ENCODE measurements around the gene GON4L.
"Not testable (repeated sequence)": the region's sequence is repeated elsewhere in the genome, so short reads cannot be mapped to it uniquely, and the experiment has no call there.

The GON4L gene, protein sequence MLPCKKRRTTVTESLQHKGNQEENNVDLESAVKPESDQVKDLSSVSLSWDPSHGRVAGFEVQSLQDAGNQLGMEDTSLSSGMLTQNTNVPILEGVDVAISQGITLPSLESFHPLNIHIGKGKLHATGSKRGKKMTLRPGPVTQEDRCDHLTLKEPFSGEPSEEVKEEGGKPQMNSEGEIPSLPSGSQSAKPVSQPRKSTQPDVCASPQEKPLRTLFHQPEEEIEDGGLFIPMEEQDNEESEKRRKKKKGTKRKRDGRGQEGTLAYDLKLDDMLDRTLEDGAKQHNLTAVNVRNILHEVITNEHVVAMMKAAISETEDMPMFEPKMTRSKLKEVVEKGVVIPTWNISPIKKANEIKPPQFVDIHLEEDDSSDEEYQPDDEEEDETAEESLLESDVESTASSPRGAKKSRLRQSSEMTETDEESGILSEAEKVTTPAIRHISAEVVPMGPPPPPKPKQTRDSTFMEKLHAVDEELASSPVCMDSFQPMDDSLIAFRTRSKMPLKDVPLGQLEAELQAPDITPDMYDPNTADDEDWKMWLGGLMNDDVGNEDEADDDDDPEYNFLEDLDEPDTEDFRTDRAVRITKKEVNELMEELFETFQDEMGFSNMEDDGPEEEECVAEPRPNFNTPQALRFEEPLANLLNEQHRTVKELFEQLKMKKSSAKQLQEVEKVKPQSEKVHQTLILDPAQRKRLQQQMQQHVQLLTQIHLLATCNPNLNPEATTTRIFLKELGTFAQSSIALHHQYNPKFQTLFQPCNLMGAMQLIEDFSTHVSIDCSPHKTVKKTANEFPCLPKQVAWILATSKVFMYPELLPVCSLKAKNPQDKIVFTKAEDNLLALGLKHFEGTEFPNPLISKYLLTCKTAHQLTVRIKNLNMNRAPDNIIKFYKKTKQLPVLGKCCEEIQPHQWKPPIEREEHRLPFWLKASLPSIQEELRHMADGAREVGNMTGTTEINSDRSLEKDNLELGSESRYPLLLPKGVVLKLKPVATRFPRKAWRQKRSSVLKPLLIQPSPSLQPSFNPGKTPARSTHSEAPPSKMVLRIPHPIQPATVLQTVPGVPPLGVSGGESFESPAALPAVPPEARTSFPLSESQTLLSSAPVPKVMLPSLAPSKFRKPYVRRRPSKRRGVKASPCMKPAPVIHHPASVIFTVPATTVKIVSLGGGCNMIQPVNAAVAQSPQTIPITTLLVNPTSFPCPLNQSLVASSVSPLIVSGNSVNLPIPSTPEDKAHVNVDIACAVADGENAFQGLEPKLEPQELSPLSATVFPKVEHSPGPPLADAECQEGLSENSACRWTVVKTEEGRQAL (N-terminal part only)

DNA sequence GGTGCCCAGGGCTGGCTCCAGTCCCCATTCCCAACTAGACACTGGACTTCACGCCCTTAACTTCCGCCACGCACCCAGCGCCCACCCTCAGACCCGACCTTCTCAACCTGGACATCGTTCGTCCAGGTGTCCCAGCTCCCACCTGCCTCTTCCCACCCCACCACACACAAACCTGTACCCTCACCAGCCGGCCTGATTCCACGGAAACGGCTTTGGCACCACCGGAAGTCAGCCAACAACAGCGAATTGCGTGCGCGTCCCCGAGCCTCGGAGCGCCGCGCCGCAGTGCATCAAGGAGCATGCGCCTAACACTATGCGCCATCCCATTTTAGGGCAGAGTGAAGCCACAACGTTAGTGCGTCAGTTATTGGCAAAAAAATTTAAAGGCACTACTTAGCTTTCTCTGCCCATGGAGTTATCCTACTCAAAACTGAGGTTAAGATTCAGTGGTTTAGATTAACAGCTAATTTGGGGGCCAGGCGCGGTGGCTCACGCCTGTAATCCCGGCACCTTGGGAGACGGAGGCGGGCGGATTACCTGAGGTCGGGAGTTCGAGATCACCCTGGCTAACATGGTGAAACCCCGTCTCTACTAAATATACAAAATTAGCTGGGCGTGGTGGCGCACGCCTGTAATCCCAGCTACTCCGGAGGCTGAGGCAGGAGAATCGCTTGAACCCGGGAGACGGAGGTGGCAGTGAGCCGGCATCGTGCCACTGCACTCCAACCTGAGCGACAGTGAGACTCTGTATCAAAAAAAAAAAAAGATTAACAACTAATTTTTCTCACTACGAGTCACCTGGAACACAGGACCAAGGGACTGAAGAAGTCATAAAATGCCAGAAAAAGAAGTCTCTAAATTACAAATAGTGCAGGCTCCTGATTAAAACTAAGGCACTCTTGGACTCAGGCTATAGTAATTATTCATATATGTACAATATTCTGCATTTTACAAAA is at the start of gene GON4L:
TSS of gene GON4L (minus strand) at position 240 of the 956 bp plus-strand sequence. CDS start 3,434 bp downstream, outside the sequence.
- peak; percentile 96 for DNase-seq (ENCODE audit: low spot score)

- no peak for DNase-seq (ENCODE audit: low spot score)
Observed at GRCh38 chr1:155904261-155904660, 47.2 kb upstream of the GON4L start.

- DNase-seq (ENCODE audit: low spot score), result no peak
Observed at GRCh38 chr1:155900161-155900560, 43.1 kb upstream of the GON4L start.

- no peak for DNase-seq (ENCODE audit: low spot score)
Observed at GRCh38 chr1:155899683-155900082, 42.7 kb upstream of the GON4L start.

DNA sequence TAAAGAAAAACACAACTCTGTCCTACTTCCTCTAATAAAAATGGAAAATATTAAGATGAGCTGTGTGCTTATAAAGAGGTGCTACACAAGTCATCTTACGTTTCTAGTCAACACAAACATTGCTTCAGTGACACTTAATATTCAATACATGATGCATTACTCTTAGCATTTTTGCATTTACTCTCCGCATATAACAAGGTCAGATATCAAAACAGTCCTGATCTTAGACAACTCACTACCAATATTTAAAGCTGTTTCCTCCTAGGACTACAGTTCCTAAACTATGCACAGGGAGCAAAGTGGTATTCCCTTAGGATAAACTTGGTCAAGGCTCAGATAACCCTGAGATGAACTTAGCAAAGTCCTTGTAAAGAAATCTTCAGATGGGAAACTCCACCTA is 41.9 kb upstream of the GON4L start:
- no peak for DNase-seq (ENCODE audit: low spot score)

GRCh38 chr1:155897746-155898145 is 40.7 kb upstream of the GON4L start:
- no peak for DNase-seq (ENCODE audit: low spot score)

DNA sequence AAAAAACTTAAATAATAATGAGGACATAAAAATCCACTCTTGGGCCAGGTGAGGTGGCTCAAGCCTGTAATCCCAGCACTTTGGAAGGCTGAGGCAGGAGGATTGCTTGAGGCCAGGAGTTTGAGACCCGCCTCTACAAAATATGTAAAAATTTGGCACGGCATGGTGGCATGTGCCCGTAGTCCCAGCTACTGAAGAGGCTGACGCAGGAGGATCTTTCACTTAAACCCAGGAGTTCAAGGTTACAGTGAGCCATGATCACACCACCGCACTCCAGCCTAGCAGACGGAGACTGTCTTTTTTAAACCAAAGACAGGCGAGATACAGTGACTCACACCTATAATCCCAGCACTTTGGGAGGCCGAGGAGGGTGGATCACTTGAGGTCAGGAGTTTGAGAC is 39.5 kb upstream of the GON4L start:
- DNase-seq (ENCODE audit: low spot score), result not testable (repeated sequence)

- not testable (repeated sequence) for DNase-seq (ENCODE audit: low spot score)
Observed at GRCh38 chr1:155895617-155896016, 38.6 kb upstream of the GON4L start.

DNA sequence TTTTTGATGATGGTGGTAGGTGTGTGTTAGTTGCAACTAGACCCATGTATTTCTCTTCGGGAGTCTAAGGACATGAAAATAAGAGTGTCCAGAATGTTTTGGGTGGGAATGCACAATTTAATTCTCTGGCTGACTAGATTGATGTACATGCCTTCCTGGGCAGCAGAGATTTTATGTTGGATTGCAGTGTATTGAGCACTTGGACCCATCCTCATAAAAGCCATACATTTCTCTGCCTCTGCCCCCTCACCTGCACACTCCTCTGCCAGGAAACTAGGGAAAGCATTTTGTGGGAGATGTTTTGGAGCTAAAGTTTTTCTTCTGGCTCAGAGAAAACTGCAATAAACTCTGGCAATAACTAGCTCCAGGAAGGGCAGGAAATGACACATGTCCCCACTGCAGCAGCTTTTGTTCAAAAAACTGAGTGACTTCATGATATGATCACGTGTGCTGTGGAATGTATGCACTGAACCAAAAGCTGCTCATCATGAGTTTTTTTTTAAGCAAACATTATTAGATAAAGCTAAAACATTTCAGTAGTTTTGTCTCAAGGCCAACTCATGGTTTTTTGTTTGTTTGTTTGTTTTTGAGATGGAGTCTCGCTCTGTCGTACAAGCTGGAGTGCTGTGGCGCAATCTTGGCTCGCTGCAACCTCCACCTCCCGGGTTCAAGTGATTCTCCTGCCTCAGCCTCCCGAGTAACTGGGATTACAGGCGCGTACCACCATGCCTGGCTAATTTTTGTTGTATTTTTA is 36.6 kb upstream of the GON4L start:
- DNase-seq (ENCODE audit: low spot score), result no peak

DNA sequence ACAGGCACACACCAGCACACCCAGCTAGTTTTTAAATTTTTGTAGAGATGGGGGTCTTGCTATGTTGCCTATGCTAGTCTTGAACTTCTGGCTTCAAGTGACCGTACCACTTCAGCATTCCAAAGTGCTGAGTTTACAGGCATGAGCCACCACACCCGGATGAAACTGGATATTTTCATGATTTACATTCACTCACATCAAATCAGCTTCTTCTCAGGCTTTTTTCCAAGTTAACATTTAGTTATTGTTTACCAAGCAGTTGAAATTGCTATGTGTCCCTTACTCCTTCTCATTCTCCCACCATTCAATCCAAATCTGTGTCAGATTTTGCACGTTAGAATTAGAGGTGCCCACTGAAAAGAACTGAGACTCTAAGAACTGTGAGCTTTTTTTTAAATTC is 35.8 kb upstream of the GON4L start:
- no peak for DNase-seq (ENCODE audit: low spot score)

DNA sequence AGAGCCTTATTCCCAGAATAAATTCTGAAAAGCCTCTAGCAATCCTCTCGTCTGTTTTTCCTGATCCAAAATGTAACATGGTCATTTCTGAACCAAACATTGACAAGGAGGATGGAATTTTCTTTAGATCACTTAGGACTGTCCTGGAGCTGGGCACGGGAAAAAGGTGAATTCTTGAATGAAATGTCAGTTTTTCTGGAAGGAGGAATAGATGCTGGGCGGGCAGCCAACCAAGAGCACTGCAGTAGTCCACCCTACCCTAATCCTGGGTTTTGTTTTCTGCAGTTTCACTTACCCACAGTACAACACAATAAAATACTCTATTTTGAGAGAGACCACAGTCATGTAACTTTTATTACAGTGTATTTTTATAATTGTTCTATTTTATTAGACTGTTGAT is 33.2 kb upstream of the GON4L start:
- no peak for DNase-seq (ENCODE audit: low spot score)

DNA sequence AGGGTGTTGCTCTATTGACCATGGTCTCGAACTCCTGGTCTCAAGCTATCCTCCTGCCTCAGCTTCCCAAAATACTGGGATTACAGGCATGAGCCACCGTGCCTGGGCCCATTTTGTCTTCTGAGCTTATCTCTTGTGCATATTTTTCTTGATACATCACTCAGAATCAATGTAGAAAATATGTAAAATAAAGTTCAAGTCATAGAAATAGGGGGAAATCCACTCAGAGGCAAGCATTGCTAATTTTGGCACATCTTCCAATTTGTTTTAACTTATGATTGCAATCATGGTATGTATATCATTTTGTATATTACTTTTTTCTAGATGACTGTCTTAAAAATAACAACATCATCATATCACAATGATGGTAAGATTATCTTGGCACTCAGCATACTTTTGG is 32.6 kb upstream of the GON4L start:
- DNase-seq (ENCODE audit: low spot score), result no peak

GRCh38 chr1:155888481-155888880 is 31.5 kb upstream of the GON4L start:
- DNase-seq (ENCODE audit: low spot score), result no peak

GRCh38 chr1:155884982-155885381 is 28.0 kb upstream of the GON4L start:
- DNase-seq (ENCODE audit: low spot score), result no peak

- DNase-seq (ENCODE audit: low spot score), result no peak
Observed at GRCh38 chr1:155884031-155884960, 27.3 kb upstream of the GON4L start.

DNA sequence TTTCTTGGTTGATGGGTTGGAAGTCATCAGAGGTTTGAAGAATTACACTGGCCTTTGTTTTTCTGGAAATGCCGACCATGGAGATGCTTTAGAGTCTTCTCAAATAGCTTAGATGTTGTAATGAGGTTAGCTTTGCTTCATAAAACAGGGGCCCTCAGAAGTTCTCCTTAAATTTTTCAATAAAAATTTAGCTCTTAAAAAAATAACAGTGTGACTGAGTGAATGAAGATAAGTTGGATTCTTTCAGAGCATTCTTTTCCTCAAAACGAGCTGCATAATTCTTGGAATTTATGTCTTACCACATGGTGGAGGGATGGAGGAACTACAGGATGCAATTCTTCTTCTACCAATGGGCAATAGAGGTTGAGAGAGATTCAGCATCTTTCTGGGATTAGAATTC is 25.8 kb upstream of the GON4L start:
- DNase-seq (ENCODE audit: low spot score), result no peak

DNA sequence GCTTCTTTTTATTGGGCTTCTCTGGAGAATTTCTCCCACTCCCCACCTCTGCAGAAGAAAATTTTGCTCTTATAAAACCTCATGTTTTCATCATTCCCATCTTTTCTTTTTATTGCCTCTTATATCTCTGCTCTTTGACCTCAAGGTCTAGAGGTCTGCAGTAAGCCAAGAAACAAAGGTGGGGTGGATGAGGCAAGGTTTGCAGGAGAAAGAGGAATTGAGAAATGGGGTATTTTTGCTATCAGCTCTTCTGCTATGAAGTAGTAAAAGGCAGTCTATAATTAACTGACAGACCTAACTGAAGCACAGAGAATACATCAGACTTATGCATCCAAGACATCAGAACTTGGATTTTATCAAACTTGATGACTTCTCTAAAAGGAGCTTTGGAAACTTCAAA is 25.2 kb upstream of the GON4L start:
- no peak for DNase-seq (ENCODE audit: low spot score)

DNA sequence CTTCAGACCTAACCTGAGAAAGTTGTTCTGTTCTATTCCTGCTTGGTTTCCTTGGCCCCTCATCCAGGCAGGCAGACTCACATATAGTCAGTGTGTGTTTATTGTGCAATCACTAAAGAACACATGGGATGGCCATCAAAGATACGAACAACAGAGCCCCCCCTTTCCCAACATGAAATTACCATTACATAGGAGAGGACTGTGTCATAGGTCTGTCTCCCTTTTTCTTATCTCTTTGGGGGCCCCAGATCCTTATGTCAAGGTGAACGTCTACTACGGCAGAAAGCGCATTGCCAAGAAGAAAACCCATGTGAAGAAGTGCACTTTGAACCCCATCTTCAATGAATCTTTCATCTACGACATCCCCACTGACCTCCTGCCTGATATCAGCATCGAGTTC is 23.9 kb upstream of the GON4L start:
- DNase-seq (ENCODE audit: low spot score), result no peak

GRCh38 chr1:155880251-155880650 is 23.2 kb upstream of the GON4L start:
- no peak for DNase-seq (ENCODE audit: low spot score)

Measured in Ammon's horn (tissue), 1 donor.